Endothelial cell of umbilical vein (primary cell): ENCODE results near the gene TAF6. TPM values are rescaled to one million over a fixed set of nuclear protein-coding genes. Genes with fewer than 3 reads are reported as not detected.

Experiments used
- BruUV-seq: library from RNA; stranded (reverse); fragments of 400-500 nt; replicated peaks from 2 replicates; lab custom pipeline; 2021; lab: Mats Ljungman, UMichigan
- CTCF ChIA-PET: fragments of 300-600, 350-600 bp; sonication (Branson Sonifier 250); formaldehyde crosslinking; loops from one replicate; lab custom pipeline; 2021; ENCODE audit warnings: antibody characterized with exemption, inconsistent platforms; lab: Charles Lee
- POLR2A ChIA-PET: fragments of 300-600, 350-600 bp; sonication (Branson Sonifier 250); formaldehyde crosslinking; loops from one replicate; lab custom pipeline; 2021; ENCODE audit warnings: antibody characterized with exemption, inconsistent platforms; lab: Charles Lee
- DNase-seq: peaks from one replicate; pipeline ENCODE4 v3.0.0-alpha.2; 2011; ENCODE audit warnings: low read depth, low spot score
- FAIRE-seq: peaks from 2 replicates; lab custom pipeline; 2011; peaks lifted over from hg19 to GRCh38; lab: Jason Lieb, UNC
- H2AFZ ChIP-seq: 2 replicates; pipeline ENCODE4 v1.6.0; 2012; ENCODE audit warnings: low read depth, low read length, control low read depth, inconsistent platforms
- H3K27ac ChIP-seq: 2 replicates; pipeline ENCODE4 v1.5.1; 2011; ENCODE audit warnings: low read depth, mild to moderate bottlenecking, control low read depth, low read length, moderate library complexity; ENCODE audit not compliant: insufficient read depth
- H3K27me3 ChIP-seq, 2 experiments: 2 replicates each; pipeline versions ENCODE4 v1.6.0 to v1.6.1; 2011; ENCODE audit warnings: low read length in 2 of 2, mixed read lengths in 1 of 2; ENCODE audit not compliant: control insufficient read depth in 2 of 2, insufficient read depth in 2 of 2
- H3K36me3 ChIP-seq, 2 experiments: 2 replicates in 1 of 2; 3 replicates in 1 of 2; pipeline ENCODE4 v1.5.1; 2011; ENCODE audit warnings: low read length in 2 of 2, mild to moderate bottlenecking in 1 of 2, moderate library complexity in 1 of 2; ENCODE audit not compliant: control insufficient read depth in 2 of 2, insufficient read depth in 2 of 2; ENCODE audit errors: extremely low read depth in 1 of 2
- H3K4me1 ChIP-seq: 3 replicates; pipeline ENCODE4 v1.5.1; 2011; ENCODE audit warnings: mild to moderate bottlenecking, low read length; ENCODE audit not compliant: control insufficient read depth, insufficient read depth; ENCODE audit errors: extremely low read depth
- H3K4me2 ChIP-seq: 2 replicates; pipeline ENCODE4 v1.6.1; 2011; ENCODE audit warnings: low read length, control low read depth, mixed read lengths; ENCODE audit not compliant: insufficient read depth
- H3K4me3 ChIP-seq, 3 experiments: fragments of 200-600 bp in 1 of 3; sonication (generic), shearing (Covaris generic) in 1 of 3; replicated peaks in 1 of 3; 2 replicates each; pipeline ENCODE4 v1.5.1; 2011 to 2016; ENCODE audit warnings: control low read depth in 3 of 3, low read length in 3 of 3, mild to moderate bottlenecking in 2 of 3, inconsistent platforms in 1 of 3, low read depth in 1 of 3, moderate library complexity in 1 of 3; ENCODE audit not compliant: insufficient read depth in 1 of 3
- H3K79me2 ChIP-seq: 2 replicates; pipeline ENCODE4 v1.6.0; 2012; ENCODE audit warnings: low read length, inconsistent platforms; ENCODE audit not compliant: control insufficient read depth, insufficient read depth
- H3K9ac ChIP-seq: replicated peaks from 2 replicates; pipeline ENCODE3; 2011; ENCODE audit warnings: low read length, control low read depth; ENCODE audit not compliant: insufficient read depth; ENCODE audit errors: extremely low read depth
- H3K9me1 ChIP-seq: replicated peaks from 3 replicates; pipeline ENCODE4 v1.6.0; 2011; ENCODE audit warnings: mild to moderate bottlenecking, low read length; ENCODE audit not compliant: control insufficient read depth, insufficient read depth; ENCODE audit errors: extremely low read depth
- H3K9me3 ChIP-seq: replicated peaks from 2 replicates; pipeline ENCODE4 v1.5.1; 2012; ENCODE audit warnings: low read length, inconsistent platforms; ENCODE audit not compliant: control insufficient read depth, insufficient read depth
- H4K20me1 ChIP-seq: replicated peaks from 2 replicates; pipeline ENCODE3; 2011; ENCODE audit warnings: mild to moderate bottlenecking, low read length; ENCODE audit not compliant: control insufficient read depth, insufficient read depth; ENCODE audit errors: extremely low read depth
- CTCF ChIP-seq, 2 donors: IDR thresholded peaks; 1 replicate in 1 of 2; 2 replicates in 1 of 2; pipeline ENCODE4 v1.5.1; 2011; ENCODE audit warnings: low read length in 2 of 2, mild to moderate bottlenecking in 2 of 2, moderate library complexity in 2 of 2, control low read depth in 1 of 2, inconsistent platforms in 1 of 2, low read depth in 1 of 2; ENCODE audit not compliant: insufficient read depth in 1 of 2; ENCODE audit errors: extremely low read depth in 1 of 2
- EZH2 ChIP-seq: IDR thresholded peaks from 2 replicates; pipeline ENCODE4 v1.6.1; 2012; ENCODE audit warnings: borderline replicate concordance, low read depth, mild to moderate bottlenecking, moderate library complexity, low read length, inconsistent platforms; ENCODE audit not compliant: severe bottlenecking
- FOS ChIP-seq: IDR thresholded peaks from 2 replicates; pipeline ENCODE4 v1.6.1; 2011; ENCODE audit warnings: mild to moderate bottlenecking, low read length, moderate library complexity, borderline replicate concordance; ENCODE audit not compliant: insufficient read depth
- GATA2 ChIP-seq: IDR thresholded peaks from 2 replicates; pipeline ENCODE4 v1.7.0; 2011; ENCODE audit warnings: low read depth, mild to moderate bottlenecking, moderate library complexity, mixed read lengths, low read length; ENCODE audit not compliant: insufficient read length, insufficient read depth
- JUN ChIP-seq: IDR thresholded peaks from 2 replicates; pipeline ENCODE4 v1.6.1; 2011; ENCODE audit warnings: borderline replicate concordance, low read depth; ENCODE audit not compliant: insufficient read length, insufficient read depth
- MAX ChIP-seq: IDR thresholded peaks from 2 replicates; pipeline ENCODE4 v1.6.1; 2011; ENCODE audit not compliant: insufficient read depth, insufficient read length
- MYC ChIP-seq: IDR thresholded peaks from one replicate; pipeline ENCODE4 v1.6.1; 2011; ENCODE audit warnings: mild to moderate bottlenecking, low read depth, low read length
- POLR2A ChIP-seq: IDR thresholded peaks from 2 replicates; pipeline ENCODE4 v1.6.1; 2012; ENCODE audit warnings: low read depth, mild to moderate bottlenecking, control low read depth, low read length
- POLR2AphosphoS5 ChIP-seq: IDR thresholded peaks from 2 replicates; pipeline ENCODE4 v1.6.1; 2012; ENCODE audit warnings: low read depth, mild to moderate bottlenecking, control low read depth, low read length, moderate library complexity; ENCODE audit not compliant: insufficient read depth
- dilution Hi-C: fragments of 300-500 bp; cut with MboI; formaldehyde crosslinking; loops from one replicate; pipeline ENCODE4 v1.15.0; 2019; ENCODE audit warnings: low sequenced_read_pairs; ENCODE audit not compliant: extremely low pct_ligation_motif_present
- intact Hi-C: fragments of 100-400 bp; cut with micrococcal nuclease; formaldehyde crosslinking; loops from one replicate; pipeline ENCODE4 v1.10.0; 2022
- polyA plus RNA-seq, 4 experiments: library from polyadenylated mRNA; depleted of rRNA in 3 of 4; stranded (reverse) in 3 of 4; unstranded in 1 of 4; fragments of >200 nt; gene quantifications; 2 replicates each; pipeline versions ENCODE4 v1.2.1 to v1.2.3, GENCODE V29; 2011 to 2012; ENCODE audit warnings: missing spikeins in 1 of 4
- total RNA-seq: library from RNA; stranded (reverse); gene quantifications from 2 replicates; pipeline ENCODE4 v1.2.3, GENCODE V29; 2021

The TAF6 gene
- total and polyA plus RNA-seq, 2 donors (not counting 3 experiments of a cell fraction or from before 2014, with no cell fraction given) = 32.7 to 64.6 TPM

- no peak overlapping the region for H3K9ac ChIP-seq
- no peaks in the 10 kb centered on the region for H3K9me1 ChIP-seq
- DNase-seq (no peak), FAIRE-seq (no peak)
- H3K27me3 ChIP-seq = no peaks in the 10 kb centered on the region
- H3K36me3 ChIP-seq = peaks cover 17 to 30% of the 10 kb centered on the region in 2 experiments
- H3K9me3 ChIP-seq = no peaks in the 10 kb centered on the region
- no peak overlapping the region for H3K27ac ChIP-seq
- BruUV-seq = no TSS peak
- dilution Hi-C loops (no loop called here), intact Hi-C loops (no loop called here)
- H2AFZ ChIP-seq = no peak overlapping the region
- ChIA-PET CTCF (no interaction called here), POLR2A (interaction anchor here (0.6 kb wide), 1 partner anchor 91 kb away, joined by 9 read pairs; no protein-coding TSS in a partner anchor)
- TF ChIP-seq FOS (no peak), EZH2 (no peak), GATA2 (no peak), MYC (no peak), JUN (no peak), POLR2AphosphoS5 (no peak), POLR2A (no peak), CTCF (IDR thresholded peaks at IDR 0.05; ENCODE audit: extremely low read depth in 1 of 2, insufficient read depth in 1 of 2, low read depth in 1 of 2, low read length in 2 of 2) (no peak), MAX (no peak)
- no peak overlapping the region for H3K4me2 ChIP-seq
- no peak overlapping the region for H3K4me3 ChIP-seq
- H4K20me1 ChIP-seq = no peaks in the 10 kb centered on the region
- peaks cover 42% of the 10 kb centered on the region for H3K79me2 ChIP-seq
- peaks cover 12% of the 10 kb centered on the region for H3K4me1 ChIP-seq
Observed at GRCh38 chr7:100079024-100079560, 40.1 kb downstream of the TAF6 start.
